ENCODE data around the gene HTR1A.

- TF ChIP-seq, protein P1, sequence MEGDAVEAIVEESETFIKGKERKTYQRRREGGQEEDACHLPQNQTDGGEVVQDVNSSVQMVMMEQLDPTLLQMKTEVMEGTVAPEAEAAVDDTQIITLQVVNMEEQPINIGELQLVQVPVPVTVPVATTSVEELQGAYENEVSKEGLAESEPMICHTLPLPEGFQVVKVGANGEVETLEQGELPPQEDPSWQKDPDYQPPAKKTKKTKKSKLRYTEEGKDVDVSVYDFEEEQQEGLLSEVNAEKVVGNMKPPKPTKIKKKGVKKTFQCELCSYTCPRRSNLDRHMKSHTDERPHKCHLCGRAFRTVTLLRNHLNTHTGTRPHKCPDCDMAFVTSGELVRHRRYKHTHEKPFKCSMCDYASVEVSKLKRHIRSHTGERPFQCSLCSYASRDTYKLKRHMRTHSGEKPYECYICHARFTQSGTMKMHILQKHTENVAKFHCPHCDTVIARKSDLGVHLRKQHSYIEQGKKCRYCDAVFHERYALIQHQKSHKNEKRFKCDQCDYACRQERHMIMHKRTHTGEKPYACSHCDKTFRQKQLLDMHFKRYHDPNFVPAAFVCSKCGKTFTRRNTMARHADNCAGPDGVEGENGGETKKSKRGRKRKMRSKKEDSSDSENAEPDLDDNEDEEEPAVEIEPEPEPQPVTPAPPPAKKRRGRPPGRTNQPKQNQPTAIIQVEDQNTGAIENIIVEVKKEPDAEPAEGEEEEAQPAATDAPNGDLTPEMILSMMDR (conservative IDR thresholded peaks at IDR 0.05; ENCODE audit: low read depth, low read length), result no peak
- TF ChIP-seq EZH2 (IDR thresholded peaks at IDR 0.05; ENCODE audit: borderline replicate concordance, low read depth, low read length, poor library complexity, severe bottlenecking), result no peak
Measured at GRCh38 chr5:63916786-63917185, 45.5 kb downstream of the HTR1A start.

Data from A673 (cell line).